CD4-positive, alpha-beta T cell (primary cell): ENCODE results near the gene IQSEC3. TPM values are rescaled to one million over a fixed set of nuclear protein-coding genes. Genes with fewer than 3 reads are reported as not detected.

Source experiments
- ATAC-seq: fragments of 200-7000 bp; cut with Tn5 transposase; one replicate; pipeline ENCODE4 v1.10.0; 2022; ENCODE audit warnings: mild to moderate bottlenecking; ENCODE audit not compliant: poor library complexity
- CTCF ChIA-PET: fragments of 350-600 bp; sonication (Branson Sonifier 250); formaldehyde crosslinking; loops from one replicate; lab custom pipeline; 2021; ENCODE audit warnings: antibody characterized with exemption, inconsistent platforms; lab: Charles Lee
- POLR2A ChIA-PET: fragments of 350-600 bp; sonication (Branson Sonifier 250); formaldehyde crosslinking; loops from one replicate; lab custom pipeline; 2021; ENCODE audit warnings: antibody characterized with exemption, inconsistent platforms; lab: Charles Lee
- DNase-seq, 14 experiments: peaks; one replicate each; pipeline ENCODE4 v3.0.0-alpha.2; 2013 to 2020; ENCODE audit warnings: mixed read lengths in 2 of 14
- H3K27ac ChIP-seq, 2 donors: one replicate each; pipeline versions ENCODE4 v1.5.1 to v1.7.0; 2013; ENCODE audit warnings: low read length in 2 of 2, low read depth in 1 of 2, mild to moderate bottlenecking in 1 of 2
- H3K27me3 ChIP-seq, 2 experiments: 1 replicate in 1 of 2; 2 replicates in 1 of 2; pipeline versions ENCODE4 v1.6.1 to v1.7.0; 2013; ENCODE audit warnings: low read length in 2 of 2, control low read depth in 1 of 2, mild to moderate bottlenecking in 1 of 2, moderate library complexity in 1 of 2; ENCODE audit not compliant: insufficient read depth in 2 of 2, control insufficient read depth in 1 of 2
- H3K36me3 ChIP-seq: one replicate; pipeline ENCODE4 v1.6.1; 2013; ENCODE audit warnings: low read length, control low read depth; ENCODE audit not compliant: insufficient read depth
- H3K4me1 ChIP-seq: one replicate; pipeline ENCODE4 v1.6.1; 2013; ENCODE audit warnings: low read length, control low read depth; ENCODE audit not compliant: insufficient read depth
- H3K4me3 ChIP-seq: one replicate; pipeline ENCODE4 v1.5.1; 2013; ENCODE audit warnings: mild to moderate bottlenecking, low read length, moderate library complexity
- H3K9me3 ChIP-seq, 2 experiments: 1 replicate in 1 of 2; 2 replicates in 1 of 2; pipeline versions ENCODE4 v1.6.1 to v1.7.0; 2013; ENCODE audit warnings: low read length in 2 of 2, mild to moderate bottlenecking in 2 of 2, control low read depth in 1 of 2, moderate library complexity in 1 of 2; ENCODE audit not compliant: control insufficient read depth in 1 of 2, insufficient read depth in 1 of 2
- H3K27ac Mint-ChIP-seq: one replicate; pipeline ENCODE4 v1.8.0; 2020; ENCODE audit warnings: mixed read lengths
- H3K27me3 Mint-ChIP-seq: one replicate; pipeline ENCODE4 v1.8.0; 2021; ENCODE audit warnings: mixed read lengths
- H3K36me3 Mint-ChIP-seq: one replicate; pipeline ENCODE4 v1.8.0; 2021; ENCODE audit warnings: low read depth, mixed read lengths
- H3K4me1 Mint-ChIP-seq: one replicate; pipeline ENCODE4 v1.8.0; 2021; ENCODE audit warnings: low read depth, mixed read lengths
- H3K4me3 Mint-ChIP-seq: one replicate; pipeline ENCODE4 v1.8.0; 2020; ENCODE audit warnings: mild to moderate bottlenecking, mixed read lengths
- H3K9me3 Mint-ChIP-seq: one replicate; pipeline ENCODE4 v1.8.0; 2020; ENCODE audit warnings: mixed read lengths
- CTCF ChIP-seq: fragments of 200-600 bp; IDR thresholded peaks from one replicate; pipeline ENCODE4 v1.8.0; 2022; ENCODE audit warnings: antibody characterized with exemption, mild to moderate bottlenecking
- intact Hi-C, 2 experiments: fragments of 100-400 bp; cut with DNase I in 1 of 2; cut with micrococcal nuclease in 1 of 2; formaldehyde crosslinking; loops; one replicate each; pipeline versions ENCODE4 v1.15.1 to v1.9.0; 2023 to 2025; cut with DNase I, micrococcal nuclease
- total RNA-seq, 174 experiments: library from RNA in 2 of 174; stranded (reverse) in 2 of 174; gene quantifications; one replicate each; pipeline ENCODE4 v1.2.3 and lab custom pipeline; 2021 to 2026

IQSEC3 gene
- total RNA-seq, 2 experiments from 2014 or later = 0.19 TPM; not detected in 1

GRCh38 chr12:171743-172676 is 105.4 kb downstream of the IQSEC3 start:
- no peak for DNase-seq
- Histone ChIP-seq H3K27me3 (peaks cover 0 to 10% of the 10 kb centered on the region in 2 experiments), H3K9me3 (peaks cover 0 to 5% of the 10 kb centered on the region in 2 experiments), H3K27ac (no peak overlapping the region), H3K4me1 (peaks cover 6% of the 10 kb centered on the region), H3K4me3 (no peak overlapping the region), H3K36me3 (no peaks in the 10 kb centered on the region)
- Mint-ChIP-seq H3K36me3 (no peaks in the 10 kb centered on the region), H3K4me1 (peaks cover 12% of the 10 kb centered on the region), H3K4me3 (no peak overlapping the region), H3K27me3 (peaks cover 27% of the 10 kb centered on the region), H3K9me3 (no peaks in the 10 kb centered on the region), H3K27ac (no peak overlapping the region)
- intact Hi-C loops = no loop called here
- ATAC-seq = no peak
- TF ChIP-seq CTCF = no peak
- CTCF ChIA-PET = no interaction called here
- POLR2A ChIA-PET = no interaction called here

- no peak for TF ChIP-seq CTCF
- Histone ChIP-seq H3K9me3 (peaks cover 0 to 5% of the 10 kb centered on the region in 2 experiments), H3K27me3 (peaks cover 0 to 10% of the 10 kb centered on the region in 2 experiments), H3K27ac (no peak overlapping the region), H3K36me3 (no peaks in the 10 kb centered on the region), H3K4me3 (no peak overlapping the region), H3K4me1 (peaks cover 6% of the 10 kb centered on the region)
- intact Hi-C loops = no loop called here
- no peak for ATAC-seq
- no peak overlapping the region for H3K27ac Mint-ChIP-seq
- ChIA-PET CTCF (no interaction called here), POLR2A (no interaction called here)
- H3K27me3 Mint-ChIP-seq = peaks cover 23% of the 10 kb centered on the region
- no peak overlapping the region for H3K4me3 Mint-ChIP-seq
- H3K9me3 Mint-ChIP-seq = no peaks in the 10 kb centered on the region
- peak in 1 of 14 experiments; percentile 5 for DNase-seq
- H3K36me3 Mint-ChIP-seq = no peaks in the 10 kb centered on the region
- peaks cover 12% of the 10 kb centered on the region for H3K4me1 Mint-ChIP-seq
These were observed 106.2 kb downstream of the IQSEC3 start for GRCh38 chr12:172732-173161.

GRCh38 chr12:174124-174523 is 107.6 kb downstream of the IQSEC3 start:
- peaks cover 0 to 10% of the 10 kb centered on the region in 2 experiments for H3K27me3 ChIP-seq
- CTCF ChIA-PET = no interaction called here

More at GRCh38 chr12:174124-174523, 107.6 kb downstream of the IQSEC3 start:
- peaks cover 2% of the 10 kb centered on the region for H3K4me1 ChIP-seq
- no peak overlapping the region for H3K4me3 ChIP-seq
- H3K9me3 ChIP-seq = peaks cover 0 to 5% of the 10 kb centered on the region in 2 experiments
- POLR2A ChIA-PET = no interaction called here
- Mint-ChIP-seq H3K4me3 (no peak overlapping the region), H3K27ac (no peak overlapping the region), H3K4me1 (peaks cover 4% of the 10 kb centered on the region), H3K9me3 (no peaks in the 10 kb centered on the region), H3K27me3 (peaks cover 27% of the 10 kb centered on the region), H3K36me3 (no peaks in the 10 kb centered on the region)
- no peaks in the 10 kb centered on the region for H3K36me3 ChIP-seq
- ATAC-seq (no peak), DNase-seq (no peak)
- H3K27ac ChIP-seq = no peak overlapping the region
- intact Hi-C loops = no loop called here
- TF ChIP-seq CTCF = no peak
